Amygdala (tissue), 56 donors: Measurements from ENCODE around the gene TLCD3A.
"Not testable (repeated sequence)": the region's sequence is repeated elsewhere in the genome, so short reads cannot be mapped to it uniquely, and the experiment has no call there.

ENCODE experiments used
- DNase-seq, 56 donors: peaks; one replicate each; lab custom pipeline; 2025; lab: John Stamatoyannopoulos, UW

The TLCD3A gene

GRCh38 chr17:746783-747629 lies 14.6 kb downstream of the TLCD3A start:
- DNase-seq = no peak

DNA sequence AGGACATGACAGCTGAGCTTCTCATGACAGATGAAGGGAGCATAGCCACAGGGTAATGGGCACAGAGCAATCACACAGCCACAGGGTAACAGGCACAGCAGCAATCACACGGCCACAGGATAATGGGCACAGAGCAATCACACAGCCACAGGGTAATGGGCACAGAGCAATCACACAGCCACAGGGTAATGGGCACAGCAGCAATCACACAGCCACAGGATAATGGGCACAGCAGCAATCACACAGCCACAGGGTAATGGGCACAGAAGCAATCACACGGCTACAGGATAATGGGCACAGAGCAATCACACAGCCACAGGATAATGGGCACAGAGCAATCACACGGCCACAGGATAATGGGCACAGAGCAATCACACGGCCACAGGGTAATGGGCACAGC lies 16.2 kb downstream of the TLCD3A start:
- not testable (repeated sequence) for DNase-seq

DNA sequence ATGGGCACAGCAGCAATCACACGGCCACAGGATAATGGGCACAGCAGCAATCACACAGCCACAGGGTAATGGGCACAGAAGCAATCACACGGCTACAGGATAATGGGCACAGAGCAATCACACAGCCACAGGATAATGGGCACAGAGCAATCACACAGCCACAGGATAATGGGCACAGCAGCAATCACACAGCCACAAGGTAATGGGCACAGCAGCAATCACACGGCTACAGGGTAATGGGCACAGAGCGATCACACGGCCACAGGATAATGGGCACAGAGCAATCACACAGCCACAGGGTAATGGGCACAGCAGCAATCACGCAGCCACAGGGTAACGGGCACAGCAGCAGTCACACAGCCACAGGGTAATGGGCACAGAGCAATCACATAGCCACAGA lies 17.0 kb downstream of the TLCD3A start:
- DNase-seq = not testable (repeated sequence)

DNA sequence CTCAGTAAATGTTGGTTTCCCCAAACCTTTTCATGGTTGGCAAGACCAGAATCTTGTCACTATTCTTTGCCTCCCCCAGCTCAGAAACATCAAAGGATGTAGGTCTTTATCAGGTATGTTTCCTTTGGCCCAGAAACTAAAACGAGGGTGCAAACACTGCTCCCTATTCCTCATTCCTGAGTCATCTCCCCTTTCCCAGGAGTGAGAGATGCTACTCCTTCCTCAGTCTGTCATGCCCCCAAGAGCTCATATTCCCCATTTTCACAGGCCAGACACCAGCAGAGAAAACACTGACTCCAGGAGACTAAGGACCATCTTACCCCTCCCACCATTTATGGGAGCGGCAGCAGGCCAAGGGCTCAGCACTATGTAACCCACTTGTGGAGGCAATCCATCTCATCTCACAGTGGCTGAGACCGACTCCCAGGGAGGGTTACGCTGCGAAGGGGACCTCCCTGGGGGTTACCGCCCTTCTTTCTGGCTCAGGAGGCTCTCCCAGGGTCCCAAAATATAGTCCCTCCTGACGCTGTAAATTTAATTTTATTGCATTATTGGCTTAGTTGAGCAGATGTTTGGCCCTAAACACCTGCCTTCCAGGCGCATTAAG lies 18.1 kb downstream of the TLCD3A start:
- no peak for DNase-seq

DNA sequence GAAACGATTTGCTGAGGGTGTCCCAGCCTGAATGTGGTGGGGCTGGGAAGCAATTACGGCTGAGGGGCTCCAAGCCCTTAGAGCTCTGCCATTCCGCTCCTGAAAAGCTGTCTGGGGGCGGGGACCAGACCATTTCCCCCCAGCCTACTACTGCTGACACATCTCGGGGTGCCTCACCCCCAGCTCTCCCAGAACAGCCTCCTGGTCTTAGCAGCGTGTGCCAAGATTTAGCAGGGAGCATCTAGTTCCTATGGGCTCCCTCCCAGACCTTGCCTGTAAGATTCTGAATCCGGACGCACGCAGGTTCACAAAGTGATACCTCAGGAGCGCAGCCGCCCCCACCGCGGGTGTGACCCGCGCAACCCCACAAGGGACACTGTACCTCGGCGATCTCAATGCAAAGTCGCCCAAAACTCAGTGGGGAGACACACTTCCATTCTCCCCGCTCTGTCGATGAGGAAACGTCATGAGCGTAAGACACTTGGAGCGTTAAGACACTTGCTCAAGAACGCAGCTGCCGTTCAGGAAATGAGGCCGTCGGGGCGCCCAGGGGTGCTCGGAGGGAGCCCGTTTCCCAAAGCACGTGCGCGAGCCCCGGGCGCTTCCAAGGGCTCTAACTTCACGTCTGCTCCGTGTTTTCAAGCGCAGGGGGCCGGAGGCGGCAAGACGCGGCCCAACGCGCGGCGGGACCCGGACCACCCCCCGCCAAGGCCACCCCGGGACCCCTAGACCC lies 19.0 kb downstream of the TLCD3A start:
- peak in 5 of 56 donors; percentile 24 to 55 (median 38) for DNase-seq

- DNase-seq = peak in 55 of 56 donors; percentile 34 to 94 (median 81)
These were observed 19.7 kb downstream of the TLCD3A start, which contains the start of gene GEMIN4 for GRCh38 chr17:752002-752619. GEMIN4 (minus strand) TSS chr17:752264; CDS start chr17:752142, 122 bp downstream.

GRCh38 chr17:752620-753219 lies 20.3 kb downstream of the TLCD3A start:
- DNase-seq = peak in 17 of 56 donors; percentile 18 to 51 (median 37)

DNA sequence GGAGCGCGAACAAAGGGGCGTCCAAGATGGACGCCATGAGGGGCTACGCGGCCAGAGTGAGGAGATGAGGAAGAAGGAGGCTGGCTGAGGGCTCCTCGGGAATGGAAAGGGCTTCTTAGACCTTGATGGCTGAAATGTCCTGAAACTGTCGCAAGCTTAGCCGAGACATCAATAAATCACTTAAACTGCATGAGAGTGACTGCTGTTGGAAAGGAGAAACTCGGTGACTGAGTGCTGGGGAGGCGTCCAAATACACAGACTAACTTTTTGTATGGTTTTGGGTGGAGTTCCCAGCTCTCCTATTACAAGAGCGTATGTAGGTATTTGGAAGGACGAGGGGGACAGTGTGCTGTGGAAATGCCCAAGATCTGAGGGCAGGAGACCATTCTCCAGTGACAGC lies 21.0 kb downstream of the TLCD3A start:
- no peak for DNase-seq

DNA sequence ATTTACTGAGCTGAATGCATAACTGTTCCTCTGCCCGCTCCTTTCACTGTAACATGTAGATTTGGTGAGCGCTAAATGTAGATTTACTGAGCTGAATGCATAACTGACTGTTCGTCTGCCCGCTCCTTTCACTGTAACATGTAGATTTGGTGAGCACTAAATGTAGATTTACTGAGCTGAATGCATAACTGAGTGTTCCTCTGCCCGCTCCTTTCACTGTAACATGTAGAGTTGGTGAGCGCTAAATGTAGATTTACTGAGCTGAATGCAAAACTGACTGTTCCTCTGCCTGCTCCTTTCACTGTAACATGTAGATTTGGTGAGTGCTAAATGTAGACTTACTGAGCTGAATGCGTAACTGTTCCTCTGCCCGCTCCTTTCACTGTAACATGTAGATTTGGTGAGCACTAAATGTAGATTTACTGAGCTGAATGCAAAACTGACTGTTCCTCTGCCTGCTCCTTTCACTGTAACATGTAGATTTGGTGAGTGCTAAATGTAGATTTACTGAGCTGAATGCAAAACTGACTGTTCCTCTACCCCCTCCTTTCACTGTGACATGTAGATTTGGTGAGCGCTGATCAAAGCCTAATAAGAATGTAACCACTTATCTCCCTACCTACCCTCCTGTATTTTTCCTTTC lies 23.0 kb downstream of the TLCD3A start:
- DNase-seq = not testable (repeated sequence)

DNA sequence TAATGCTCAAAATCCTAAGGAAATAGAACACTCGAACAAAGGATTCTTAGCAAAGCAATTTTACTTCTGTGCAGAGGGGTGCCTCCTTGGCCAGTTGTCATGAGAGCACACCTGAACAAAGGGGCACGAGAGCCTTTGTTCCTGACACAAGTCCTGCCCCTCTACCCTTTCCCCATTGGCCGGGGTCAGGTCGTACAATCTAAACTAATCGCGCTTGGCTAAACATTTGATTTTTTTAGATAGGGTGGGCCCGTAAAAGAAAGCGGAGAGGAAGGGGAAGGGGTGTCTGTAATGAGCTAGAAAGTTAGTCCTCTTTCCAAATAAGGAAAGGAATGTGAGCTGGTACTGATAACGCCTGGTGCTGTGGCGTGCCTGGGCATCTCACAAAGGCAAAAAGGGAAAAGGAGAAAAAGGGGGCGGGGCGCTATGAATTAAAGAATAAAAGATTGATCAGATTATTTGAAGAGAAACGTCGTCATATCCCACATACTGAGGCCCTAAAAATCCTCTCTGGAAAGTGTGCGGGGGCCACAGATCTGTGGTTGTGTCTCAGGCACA lies 23.7 kb downstream of the TLCD3A start:
- DNase-seq = not testable (repeated sequence)

DNA sequence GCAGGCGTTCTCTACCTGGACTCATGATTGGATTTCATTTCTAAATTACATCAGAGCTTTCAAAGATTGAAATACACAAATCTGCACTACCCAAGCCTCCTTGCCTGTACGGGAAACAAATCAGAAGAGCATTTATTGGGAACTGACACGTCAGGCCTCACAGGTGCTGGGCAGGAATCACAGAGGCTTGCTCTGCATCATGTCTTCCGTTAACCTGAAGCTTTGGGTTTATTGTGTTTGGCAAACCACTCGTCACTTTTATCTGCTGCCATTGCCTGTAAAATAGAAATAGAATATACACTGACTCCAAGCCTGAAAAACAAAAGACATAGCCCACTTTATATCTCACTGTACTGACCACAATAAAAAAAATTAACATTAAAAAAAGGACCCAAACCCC lies 27.6 kb downstream of the TLCD3A start:
- no peak for DNase-seq

- no peak for DNase-seq
These were observed 28.0 kb downstream of the TLCD3A start for GRCh38 chr17:760371-760770.

GRCh38 chr17:767076-767475 lies 34.7 kb downstream of the TLCD3A start:
- no peak for DNase-seq

- no peak for DNase-seq
These were observed 40.6 kb downstream of the TLCD3A start for GRCh38 chr17:773016-773415.

- DNase-seq = peak in 1 of 56 donors; percentile 8
These were observed 41.3 kb downstream of the TLCD3A start for GRCh38 chr17:773467-774312.

DNA sequence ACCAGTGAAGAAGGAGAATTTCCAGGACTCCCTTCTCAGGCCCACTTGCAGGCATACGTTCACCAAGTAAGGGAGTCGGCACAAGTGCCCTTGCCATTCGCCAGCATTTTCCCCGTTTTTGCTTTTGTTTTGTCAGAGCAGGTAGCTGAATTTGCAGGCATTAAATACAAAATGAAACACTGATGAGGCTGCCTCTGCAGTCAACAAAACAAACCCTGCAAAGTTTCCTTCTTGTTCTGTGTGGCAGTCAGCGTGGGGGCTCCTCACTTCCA lies 41.9 kb downstream of the TLCD3A start:
- DNase-seq = no peak

DNA sequence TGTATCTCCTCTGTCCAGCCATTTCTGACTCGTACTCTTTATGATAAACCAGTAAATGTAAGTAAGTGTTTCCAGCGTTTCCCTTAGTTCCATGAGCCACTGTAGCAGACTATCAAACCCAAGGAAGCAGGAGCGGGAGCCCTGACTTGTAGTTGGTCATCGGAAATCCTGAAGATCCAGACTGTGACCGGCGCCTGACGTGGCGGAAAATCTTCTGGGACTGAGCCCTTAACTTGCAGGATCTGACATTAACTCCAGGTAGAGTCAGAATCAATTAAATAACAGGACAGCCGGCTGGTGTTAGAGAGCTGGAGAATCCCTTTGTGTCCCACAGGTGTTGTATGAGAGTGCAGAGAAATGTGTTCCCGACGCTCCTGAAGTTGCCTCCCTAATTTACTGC lies 45.7 kb downstream of the TLCD3A start:
- no peak for DNase-seq

GRCh38 chr17:781805-782731 lies 49.7 kb downstream of the TLCD3A start, which contains the start of the genes GLOD4 and MRM3:
GLOD4 (minus strand) TSS chr17:782280; CDS start chr17:782255, 25 bp downstream.
MRM3 (plus strand) TSS chr17:782353; CDS start chr17:782379, 26 bp downstream.
- DNase-seq = peak; percentile 41 to 96 (median 84)
